GM12892 (cell line): ENCODE measurements around the gene ZC3H12D.

Experiments used
- POLR2A ChIP-seq: IDR thresholded peaks from 2 replicates; pipeline ENCODE4 v1.6.1; 2011; ENCODE audit warnings: low read depth, low read length, control low read depth
- POLR2AphosphoS5 ChIP-seq: IDR thresholded peaks from 2 replicates; pipeline ENCODE4 v1.6.1; 2011; ENCODE audit warnings: low read depth, low read length, control low read depth

- TF ChIP-seq POLR2A (no peak), POLR2AphosphoS5 (no peak)
Measured at GRCh38 chr6:149477544-149477943, 7.3 kb downstream of the ZC3H12D start.
